Transverse colon (tissue), 3 donors: ENCODE data around the gene ZC2HC1C.

Experiments used
- CTCF ChIP-seq, 5 experiments: fragments of 200-600 bp in 3 of 5; fragments of 450-650 bp in 2 of 5; sonication (generic) in 3 of 5; IDR thresholded peaks; 1 replicate in 2 of 5; 2 replicates in 3 of 5; pipeline ENCODE4 v1.5.1; 2016 to 2017; ENCODE audit warnings: antibody characterized with exemption in 5 of 5, inconsistent platforms in 3 of 5, mild to moderate bottlenecking in 2 of 5, moderate library complexity in 1 of 5
- EP300 ChIP-seq: sonication (generic); formaldehyde crosslinking; IDR thresholded peaks from one replicate; pipeline ENCODE4 v1.6.1; 2017; ENCODE audit warnings: antibody characterized with exemption, low read depth
- POLR2A ChIP-seq: fragments of 450-650 bp; IDR thresholded peaks from one replicate; pipeline ENCODE4 v1.6.1; 2016; ENCODE audit warnings: antibody characterized with exemption, mild to moderate bottlenecking, moderate library complexity

- TF ChIP-seq POLR2A (no peak), CTCF (IDR thresholded peaks at IDR 0.05) (no peak), EP300 (no peak)
These were observed 27.5 kb downstream of the ZC2HC1C start for GRCh38 chr14:75096959-75097358.
